ENCODE results near the gene SYT11. TPM values are rescaled to one million over a fixed set of nuclear protein-coding genes. Genes with fewer than 3 reads are reported as not detected.

The SYT11 gene
- total and polyA plus RNA-seq, 2 of the 8 experiments (the other 6 are each of a cell fraction or from before 2014, with no cell fraction given), result 7.2 to 9.6 TPM

GRCh38 chr1:155934097-155934935 is 74.9 kb downstream of the SYT11 start, which contains the start of gene KHDC4 (continued):
- TF ChIP-seq, protein P1, sequence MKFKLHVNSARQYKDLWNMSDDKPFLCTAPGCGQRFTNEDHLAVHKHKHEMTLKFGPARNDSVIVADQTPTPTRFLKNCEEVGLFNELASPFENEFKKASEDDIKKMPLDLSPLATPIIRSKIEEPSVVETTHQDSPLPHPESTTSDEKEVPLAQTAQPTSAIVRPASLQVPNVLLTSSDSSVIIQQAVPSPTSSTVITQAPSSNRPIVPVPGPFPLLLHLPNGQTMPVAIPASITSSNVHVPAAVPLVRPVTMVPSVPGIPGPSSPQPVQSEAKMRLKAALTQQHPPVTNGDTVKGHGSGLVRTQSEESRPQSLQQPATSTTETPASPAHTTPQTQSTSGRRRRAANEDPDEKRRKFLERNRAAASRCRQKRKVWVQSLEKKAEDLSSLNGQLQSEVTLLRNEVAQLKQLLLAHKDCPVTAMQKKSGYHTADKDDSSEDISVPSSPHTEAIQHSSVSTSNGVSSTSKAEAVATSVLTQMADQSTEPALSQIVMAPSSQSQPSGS (IDR thresholded peaks at IDR 0.05; ENCODE audit: low read length), result peak; percentile 38; the same call in 1 of the 2 replicates
- TF ChIP-seq, protein P2, sequence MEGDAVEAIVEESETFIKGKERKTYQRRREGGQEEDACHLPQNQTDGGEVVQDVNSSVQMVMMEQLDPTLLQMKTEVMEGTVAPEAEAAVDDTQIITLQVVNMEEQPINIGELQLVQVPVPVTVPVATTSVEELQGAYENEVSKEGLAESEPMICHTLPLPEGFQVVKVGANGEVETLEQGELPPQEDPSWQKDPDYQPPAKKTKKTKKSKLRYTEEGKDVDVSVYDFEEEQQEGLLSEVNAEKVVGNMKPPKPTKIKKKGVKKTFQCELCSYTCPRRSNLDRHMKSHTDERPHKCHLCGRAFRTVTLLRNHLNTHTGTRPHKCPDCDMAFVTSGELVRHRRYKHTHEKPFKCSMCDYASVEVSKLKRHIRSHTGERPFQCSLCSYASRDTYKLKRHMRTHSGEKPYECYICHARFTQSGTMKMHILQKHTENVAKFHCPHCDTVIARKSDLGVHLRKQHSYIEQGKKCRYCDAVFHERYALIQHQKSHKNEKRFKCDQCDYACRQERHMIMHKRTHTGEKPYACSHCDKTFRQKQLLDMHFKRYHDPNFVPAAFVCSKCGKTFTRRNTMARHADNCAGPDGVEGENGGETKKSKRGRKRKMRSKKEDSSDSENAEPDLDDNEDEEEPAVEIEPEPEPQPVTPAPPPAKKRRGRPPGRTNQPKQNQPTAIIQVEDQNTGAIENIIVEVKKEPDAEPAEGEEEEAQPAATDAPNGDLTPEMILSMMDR (IDR thresholded peaks at IDR 0.05; ENCODE audit: control extremely low read depth in 1 of 3, insufficient read depth in 1 of 3, low read depth in 1 of 3, low read length in 3 of 3), result no peak
- TF ChIP-seq YY1 (IDR thresholded peaks at IDR 0.05; ENCODE audit: low read depth, low read length) (peak; percentile 98), RAD21 (IDR thresholded peaks at IDR 0.05 in 1 of 2, conservative IDR thresholded peaks at IDR 0.05 in 1 of 2; ENCODE audit: low read depth in 2 of 2, low read length in 2 of 2) (peak in 1 of 2 experiments; percentile 10; a peak in 2 of 4 replicates), SRF (IDR thresholded peaks at IDR 0.05; ENCODE audit: low read depth, low read length) (no peak), BACH1 (IDR thresholded peaks at IDR 0.05; ENCODE audit: low read length) (no peak), CBX8 (IDR thresholded peaks at IDR 0.05; ENCODE audit: borderline replicate concordance, low read depth, low read length) (no peak), POLR2A (IDR thresholded peaks at IDR 0.05; ENCODE audit: control extremely low read depth in 1 of 2, low read depth in 2 of 2, low read length in 2 of 2) (peak; percentile 91 to 96), SP4 (IDR thresholded peaks at IDR 0.05; ENCODE audit: low read length) (0 out of 2 replicates have a peak, but pooled peaks have one; percentile 47), TEAD4 (IDR thresholded peaks at IDR 0.05; ENCODE audit: low read depth, low read length) (no peak), NANOG (IDR thresholded peaks at IDR 0.05; ENCODE audit: insufficient read depth, low read depth, low read length, poor library complexity, severe bottlenecking) (no peak), GTF2F1 (IDR thresholded peaks at IDR 0.05; ENCODE audit: borderline replicate concordance, low read depth, low read length) (peak; percentile 80; the same call in 1 of the 2 replicates), SUZ12 (IDR thresholded peaks at IDR 0.05; ENCODE audit: low read length) (no peak), RBBP5 (IDR thresholded peaks at IDR 0.05; ENCODE audit: borderline replicate concordance, low read depth, low read length) (no peak), SP1 (IDR thresholded peaks at IDR 0.05; ENCODE audit: low read depth, low read length) (no peak), RNF2 (IDR thresholded peaks at IDR 0.05; ENCODE audit: borderline replicate concordance, low read depth, low read length, missing control alignments, poor library complexity, severe bottlenecking) (no peak), TCF12 (IDR thresholded peaks at IDR 0.05; ENCODE audit: low read depth, low read length) (no peak), JUN (IDR thresholded peaks at IDR 0.05; ENCODE audit: low read depth, low read length) (no peak), JUND (IDR thresholded peaks at IDR 0.05; ENCODE audit: low read length) (peak; percentile 21; the same call in 1 of the 2 replicates)
